Activated naive CD4-positive, alpha-beta T cell treated with Interleukin-2 at 50 U/mL for 16 hours (primary cell): ENCODE measurements around the gene HRH3.

Source experiments
- DNase-seq: peaks from one replicate; pipeline ENCODE4 v3.0.0-alpha.2; 2020

The HRH3 gene

DNA sequence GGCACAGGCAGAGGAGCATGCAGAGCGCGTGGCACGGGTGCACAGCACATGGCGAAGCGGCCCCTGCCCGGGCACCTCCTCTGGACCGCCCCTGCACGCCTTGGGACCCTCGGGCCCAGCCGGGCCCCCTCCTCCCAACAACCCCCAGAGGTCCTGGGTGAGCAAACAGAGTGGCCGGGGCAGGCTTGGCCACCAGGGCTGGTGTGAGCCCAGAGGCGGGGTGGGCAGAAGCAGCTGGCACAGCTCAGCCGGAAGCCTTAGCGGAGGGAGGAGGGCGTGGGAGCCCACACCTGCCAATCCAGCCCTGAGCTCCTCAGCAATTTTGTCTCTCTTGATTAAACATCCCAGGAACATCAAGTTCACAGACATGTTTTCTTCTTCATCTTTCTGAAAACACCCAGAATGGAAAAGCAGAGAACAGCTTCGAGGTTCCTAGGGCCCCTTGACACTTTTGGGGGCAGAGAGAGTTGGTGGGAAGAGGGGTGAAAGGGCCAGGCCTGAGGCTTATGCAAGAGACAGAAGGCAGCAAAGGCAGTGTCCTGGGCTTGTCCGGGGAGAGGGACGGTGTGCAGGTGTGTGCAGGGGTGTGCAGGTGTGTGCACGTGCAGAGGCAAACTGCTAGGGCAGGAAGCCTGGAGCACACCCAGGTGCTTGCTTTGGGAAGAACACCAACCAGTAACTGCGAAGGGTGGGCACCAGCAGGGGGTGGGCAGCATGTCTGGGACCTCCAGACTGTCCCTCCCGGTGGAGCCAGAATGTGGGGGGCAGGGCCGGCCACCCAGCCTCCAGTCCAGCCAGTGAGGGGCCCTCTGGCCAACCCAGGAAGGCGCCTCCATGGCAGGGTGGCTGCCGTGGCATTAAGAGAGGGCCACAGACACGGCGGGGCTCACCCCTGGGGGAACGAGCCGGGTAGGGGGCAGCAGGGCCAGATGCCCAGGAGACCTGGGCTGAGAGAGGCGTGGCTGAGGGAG, 4.8 kb downstream of the HRH3 start:
- DNase-seq, result no peak

GRCh38 chr20:62214067-62214466, 6.0 kb downstream of the HRH3 start:
- no peak for DNase-seq

DNA sequence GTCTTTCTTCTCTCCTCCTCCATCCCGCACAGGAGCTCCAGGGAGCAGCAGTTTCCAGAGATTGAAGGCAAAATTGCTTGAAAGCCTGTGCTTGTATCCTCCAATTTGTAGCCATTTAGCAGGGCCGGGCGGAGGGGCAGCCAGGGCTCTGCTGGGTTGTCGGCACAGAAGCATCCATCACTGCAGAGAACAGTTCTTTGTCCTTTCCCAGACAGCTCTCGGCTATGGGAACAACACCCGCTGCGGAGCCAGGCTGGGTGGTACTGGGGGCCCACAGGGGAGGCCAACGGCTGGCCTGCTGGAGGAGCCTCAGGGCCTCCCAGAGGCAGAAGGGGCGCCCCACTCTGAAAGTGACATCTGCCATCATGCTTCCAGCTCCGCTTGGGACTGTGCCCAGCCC, 7.8 kb downstream of the HRH3 start:
- no peak for DNase-seq

DNA sequence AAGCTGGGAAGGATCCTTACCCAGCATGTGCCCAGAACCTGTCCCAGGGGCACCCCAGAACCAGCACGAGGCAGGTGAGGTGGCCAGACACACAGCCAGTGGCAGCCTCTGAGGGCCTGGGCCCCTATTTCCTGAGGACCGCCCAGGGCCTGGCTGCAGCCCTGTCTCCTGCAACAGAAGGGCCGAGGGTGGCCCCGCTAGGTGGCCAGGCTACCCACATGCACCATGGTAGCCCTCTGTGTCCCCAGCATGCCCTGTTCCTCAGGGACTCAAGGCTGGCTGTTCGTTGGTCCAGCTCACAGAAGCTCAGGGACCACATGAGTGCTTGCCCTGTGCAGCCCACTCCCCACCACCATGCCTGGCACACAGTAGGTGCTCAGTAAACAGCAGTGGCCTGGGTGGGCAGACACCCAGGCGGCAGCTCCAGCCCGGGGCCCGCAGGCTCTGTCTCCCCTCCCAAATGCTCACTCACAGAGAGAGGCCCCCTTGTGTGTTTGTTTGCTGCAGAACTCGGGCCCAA, 8.2 kb downstream of the HRH3 start:
- DNase-seq, result no peak

- no peak for DNase-seq
Measured at GRCh38 chr20:62211216-62211615, 8.9 kb downstream of the HRH3 start.

DNA sequence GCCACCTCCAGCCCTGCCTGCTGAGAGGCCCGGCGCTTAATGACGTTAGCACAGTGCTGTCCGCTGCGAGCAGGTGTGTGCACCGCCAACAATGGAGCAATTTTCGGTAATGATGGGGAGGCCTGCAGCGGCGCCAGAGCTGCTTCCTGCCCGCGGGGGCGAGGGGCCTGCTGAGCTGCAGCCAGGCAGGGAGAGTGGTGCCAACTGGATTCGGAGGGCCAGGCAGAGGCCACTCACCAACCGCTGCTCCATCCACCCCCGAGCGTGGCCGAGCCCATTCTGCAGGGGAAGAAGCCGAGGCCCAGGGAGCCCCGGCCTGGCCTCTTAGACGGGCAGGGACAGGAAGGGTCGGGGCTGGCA, 9.6 kb downstream of the HRH3 start:
- no peak for DNase-seq

DNA sequence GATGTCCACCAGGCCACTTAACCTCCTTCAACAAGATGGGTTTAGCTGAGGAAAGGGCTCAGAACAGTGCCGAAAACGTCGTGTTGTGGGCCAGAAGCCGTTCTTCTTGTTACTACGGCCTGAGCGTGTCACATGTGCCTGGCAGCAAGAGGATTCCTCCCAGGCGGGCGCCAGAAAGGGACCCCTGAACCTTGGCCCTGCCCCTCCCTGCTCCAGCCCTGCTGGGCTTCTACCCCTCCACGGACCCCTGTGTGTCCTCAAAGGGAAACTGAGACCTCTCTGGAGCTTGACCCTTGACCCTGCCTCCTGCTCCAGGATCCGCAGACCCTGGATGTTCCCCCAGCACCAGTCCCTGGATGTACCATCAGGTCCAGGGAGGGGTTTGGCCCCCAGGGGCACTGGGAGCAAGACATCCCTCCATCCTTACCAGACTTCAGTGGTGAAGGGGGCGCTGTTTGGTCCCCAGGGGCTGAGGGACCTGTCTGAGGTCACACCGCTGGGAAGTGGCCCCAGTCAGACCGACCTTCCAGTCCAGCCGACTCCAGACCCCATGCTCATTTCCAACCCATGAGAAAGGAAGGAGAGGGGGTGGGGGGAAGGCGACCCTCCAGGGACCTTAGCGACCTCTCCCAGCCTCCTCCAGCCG, 10.1 kb downstream of the HRH3 start:
- DNase-seq, result no peak

DNA sequence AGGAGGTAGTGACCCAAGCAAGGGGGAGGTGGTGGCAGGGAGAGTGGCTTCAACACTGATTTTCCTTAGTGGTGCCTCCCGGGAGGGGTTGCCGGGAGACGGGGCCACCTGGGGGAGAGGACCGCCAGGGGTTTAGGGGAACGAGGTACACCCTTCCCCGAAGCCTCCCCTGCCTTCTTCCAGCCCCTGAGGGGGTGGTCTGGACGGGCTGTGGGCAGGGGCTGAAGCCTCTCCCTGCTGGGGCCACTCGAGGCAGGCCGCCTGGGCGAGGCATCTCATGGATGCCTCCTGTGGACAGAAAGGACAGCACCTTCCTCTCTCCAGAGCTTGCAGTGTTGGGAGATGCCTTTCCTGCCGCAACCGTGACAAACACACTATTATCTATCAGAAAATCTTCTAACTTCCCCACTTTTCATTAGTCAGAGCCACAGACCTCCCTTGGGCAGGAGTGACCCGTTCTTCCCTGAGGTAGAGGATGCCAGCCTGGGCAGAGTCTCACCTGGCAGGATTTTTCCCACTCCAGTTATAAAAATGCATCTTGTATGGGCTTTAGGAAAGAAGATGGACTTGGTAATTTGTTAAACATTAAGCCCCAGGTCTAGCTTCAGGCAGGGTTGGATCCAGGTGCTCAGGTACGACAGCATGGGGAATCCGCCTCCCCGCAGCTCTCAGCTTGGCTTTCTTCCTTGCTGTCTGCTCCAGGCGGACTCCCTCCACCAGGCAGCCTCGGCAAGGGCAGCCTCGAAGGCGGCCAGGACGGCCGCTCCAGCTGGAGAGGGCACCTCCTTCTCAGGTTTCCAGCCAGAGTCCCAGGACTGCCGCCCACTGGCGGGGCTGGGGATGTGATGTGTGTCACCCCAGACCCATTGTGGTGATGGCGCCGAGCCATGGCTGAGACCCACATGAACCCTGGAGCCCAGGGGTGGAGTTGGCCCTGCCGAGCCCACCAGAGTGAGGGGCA, 11.0 kb downstream of the HRH3 start:
- no peak for DNase-seq

DNA sequence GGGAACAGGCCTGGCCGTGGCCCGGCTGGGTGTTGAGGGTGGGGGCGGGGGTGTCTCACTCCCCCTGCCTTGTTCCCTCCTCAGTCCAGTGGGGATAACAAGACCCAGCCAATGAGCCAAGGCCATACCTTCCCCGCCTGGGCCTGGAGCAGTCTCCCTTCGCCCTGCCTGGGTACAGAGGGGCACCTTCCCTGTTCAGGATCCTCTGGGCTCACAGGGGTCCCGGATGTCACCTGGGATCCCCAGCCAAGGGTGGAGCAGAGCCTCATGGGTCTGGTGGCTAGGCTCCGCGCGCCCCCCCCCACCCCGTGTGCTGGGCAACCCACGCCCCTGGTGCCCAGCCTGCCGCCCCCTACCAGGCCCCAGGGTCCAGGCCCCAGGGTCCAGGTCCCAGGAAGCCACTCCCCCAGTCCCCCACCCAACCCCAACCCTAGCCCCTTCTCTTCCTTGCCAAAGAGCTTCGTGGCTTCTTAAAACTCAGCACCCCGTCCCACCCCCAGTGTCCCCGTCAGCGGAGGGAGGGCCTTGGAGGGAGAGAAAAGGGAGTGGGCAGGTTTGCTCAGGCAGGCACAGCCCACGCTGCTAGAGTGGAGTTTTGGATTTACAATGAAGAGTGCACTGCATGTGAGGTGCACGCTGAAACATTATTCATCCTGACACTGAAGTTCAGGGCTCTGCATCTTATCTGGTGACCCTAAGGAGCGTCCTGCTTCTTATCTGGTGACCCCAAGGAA, 11.8 kb downstream of the HRH3 start:
- no peak for DNase-seq

- DNase-seq, result no peak
Measured at GRCh38 chr20:62206388-62206775, 13.7 kb downstream of the HRH3 start.

DNA sequence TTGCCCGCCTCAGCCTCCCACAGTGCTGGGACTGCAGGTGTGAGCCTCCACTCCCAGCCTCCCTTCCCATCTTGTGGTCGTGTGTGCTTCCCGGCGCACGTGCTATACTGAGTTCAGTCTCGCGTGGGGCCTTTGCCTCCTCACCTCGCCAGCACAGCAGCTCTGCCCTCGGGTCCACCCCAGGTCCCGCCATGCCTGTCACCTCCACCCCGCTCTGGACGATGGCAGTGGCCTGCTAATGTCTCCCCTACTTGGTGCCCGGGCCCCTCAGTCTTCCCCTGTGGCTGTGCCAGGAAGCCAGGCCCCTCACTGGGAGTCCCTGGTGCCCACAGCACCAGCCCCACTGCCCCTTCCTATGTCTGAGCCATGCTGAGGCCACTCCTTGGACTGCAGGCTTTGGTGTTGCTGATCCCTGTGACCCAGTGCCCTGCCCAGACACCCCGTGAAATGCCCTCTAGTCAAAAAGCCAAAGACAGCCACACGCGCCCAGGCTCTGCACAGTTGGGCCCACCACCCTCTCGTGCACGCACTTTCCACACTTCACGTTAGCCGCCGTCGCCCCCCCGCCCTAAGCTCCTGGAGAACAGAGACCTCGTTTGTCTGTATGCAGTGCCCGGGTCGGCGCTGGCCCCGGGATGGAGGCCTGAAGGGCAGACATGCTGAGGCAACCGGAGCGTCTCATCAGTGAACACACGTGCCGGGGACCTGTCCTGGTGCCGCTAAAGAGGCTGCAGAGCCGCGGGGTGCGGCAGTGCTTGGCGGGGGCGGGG, 14.3 kb downstream of the HRH3 start:
- DNase-seq, result no peak

DNA sequence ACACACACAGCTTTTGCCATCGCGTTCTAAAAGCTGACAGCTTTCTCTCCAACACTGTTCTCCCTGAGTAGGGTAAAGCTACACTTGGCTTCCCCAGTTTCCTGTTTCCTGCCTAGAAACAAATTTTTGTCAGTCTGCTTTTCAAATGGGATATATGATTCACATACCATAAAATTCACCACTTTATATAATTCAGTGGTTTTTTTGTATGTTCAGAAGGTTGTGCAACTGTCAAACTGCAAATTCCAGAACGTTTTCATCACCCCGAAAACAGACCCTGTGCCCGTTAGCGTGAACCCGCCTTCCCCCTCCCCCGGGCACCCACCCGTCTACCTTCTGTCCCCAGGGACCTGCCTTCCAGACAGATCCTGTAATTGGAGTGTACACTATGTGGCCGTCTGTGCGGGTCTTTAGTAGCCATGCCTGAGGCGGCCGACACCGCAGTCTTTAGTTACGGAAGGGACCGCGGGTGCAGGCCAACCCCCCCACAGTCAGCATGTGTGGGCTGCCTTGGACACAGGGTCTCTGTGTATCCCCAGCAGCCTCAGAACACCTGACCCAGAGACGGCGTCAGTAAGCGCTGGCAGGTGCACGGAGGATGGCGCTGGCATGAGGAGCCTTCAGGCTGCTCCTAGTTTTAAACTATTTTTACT, 16.6 kb downstream of the HRH3 start:
- DNase-seq, result no peak

- no peak for DNase-seq
Measured at GRCh38 chr20:62202676-62203377, 17.3 kb downstream of the HRH3 start.

GRCh38 chr20:62202083-62202395, 18.0 kb downstream of the HRH3 start:
- DNase-seq, result no peak

- no peak for DNase-seq
Measured at GRCh38 chr20:62201173-62202082, 18.6 kb downstream of the HRH3 start.

GRCh38 chr20:62200491-62201172, 19.4 kb downstream of the HRH3 start:
- no peak for DNase-seq

GRCh38 chr20:62198931-62199330, 21.1 kb downstream of the HRH3 start:
- DNase-seq, result no peak

DNA sequence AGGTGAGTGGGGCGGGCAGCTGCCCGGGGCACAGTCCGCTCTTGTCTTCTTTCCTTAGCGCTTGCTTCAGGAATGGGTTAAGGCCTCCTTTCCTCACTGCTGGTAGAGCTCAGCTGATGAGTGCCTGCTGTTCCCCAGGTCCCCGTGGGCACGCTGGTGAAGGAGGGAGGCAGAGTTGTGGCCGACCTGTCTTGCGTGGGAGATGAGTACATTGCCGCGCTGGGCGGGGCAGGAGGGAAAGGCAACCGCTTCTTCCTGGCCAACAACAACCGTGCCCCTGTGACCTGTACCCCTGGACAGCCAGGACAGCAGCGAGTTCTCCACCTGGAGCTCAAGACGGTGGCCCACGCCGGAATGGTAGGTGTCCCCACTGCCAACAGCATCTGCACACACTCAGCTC, 21.6 kb downstream of the HRH3 start:
- DNase-seq, result no peak

- DNase-seq, result no peak
Measured at GRCh38 chr20:62197801-62198200, 22.3 kb downstream of the HRH3 start.
